GM12891 (cell line): ENCODE results near the gene OR2V2.
"Not testable (repeated sequence)": the region's sequence is repeated elsewhere in the genome, so short reads cannot be mapped to it uniquely, and the experiment has no call there.

Experiments
- DNase-seq: peaks from one replicate; pipeline ENCODE4 v3.0.0; 2011; ENCODE audit warnings: low spot score; ENCODE audit not compliant: insufficient read length
- FAIRE-seq: peaks from 2 replicates; lab custom pipeline; 2011; peaks lifted over from hg19 to GRCh38; lab: Jason Lieb, UNC
- PAX5 ChIP-seq: IDR thresholded peaks from 2 replicates; pipeline ENCODE4 v1.6.1; 2011; ENCODE audit warnings: low read length, moderate library complexity, mild to moderate bottlenecking; ENCODE audit not compliant: insufficient read depth, severe bottlenecking
- POLR2A ChIP-seq: IDR thresholded peaks from 2 replicates; pipeline ENCODE4 v1.6.1; 2011; ENCODE audit warnings: low read depth, low read length, control low read depth
- POLR2AphosphoS5 ChIP-seq: IDR thresholded peaks from 2 replicates; pipeline ENCODE4 v1.6.1; 2011; ENCODE audit warnings: low read depth, low read length, control low read depth
- POU2F2 ChIP-seq: IDR thresholded peaks from 2 replicates; pipeline ENCODE4 v1.6.1; 2011; ENCODE audit warnings: low read depth, mild to moderate bottlenecking, control low read depth, low read length, moderate library complexity
- SPI1 ChIP-seq: IDR thresholded peaks from 2 replicates; pipeline ENCODE4 v1.6.1; 2011; ENCODE audit warnings: low read depth, low read length, control low read depth
- TAF1 ChIP-seq: IDR thresholded peaks from 2 replicates; pipeline ENCODE4 v1.6.1; 2011; ENCODE audit warnings: low read depth, low read length, control low read depth

Gene OR2V2

GRCh38 chr5:181105391-181106025 lies 41.9 kb upstream of the OR2V2 start:
- FAIRE-seq (peak; percentile 35), DNase-seq (no peak)
- peak; percentile 93 for TF ChIP-seq SPI1
- TF ChIP-seq TAF1, result no peak
- no peak for TF ChIP-seq POLR2A
- no peak for TF ChIP-seq POLR2AphosphoS5
- TF ChIP-seq POU2F2, result no peak
- TF ChIP-seq PAX5, result no peak

DNA sequence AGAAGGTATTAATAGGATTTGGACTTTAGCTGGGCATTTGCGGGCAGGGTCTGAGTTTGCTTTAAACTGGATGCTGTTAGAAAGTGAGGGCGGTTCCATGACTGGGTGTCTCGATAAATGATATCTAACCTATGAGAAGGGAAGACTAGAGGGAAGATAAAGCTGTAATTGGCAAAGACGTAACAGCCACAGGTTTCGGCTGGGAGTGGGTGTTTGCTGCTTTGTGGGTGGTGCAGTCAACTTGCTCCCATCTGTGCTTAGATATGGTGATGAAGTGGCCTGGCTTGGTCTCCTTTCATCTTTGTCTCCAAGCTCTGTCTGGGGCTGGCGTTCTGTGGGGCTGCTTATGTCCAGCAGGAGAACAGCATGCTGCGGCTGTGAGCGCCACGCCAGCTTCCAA lies 39.7 kb upstream of the OR2V2 start:
- no peak for DNase-seq
- TF ChIP-seq POU2F2, result no peak
- no peak for TF ChIP-seq TAF1
- FAIRE-seq, result no peak

DNA sequence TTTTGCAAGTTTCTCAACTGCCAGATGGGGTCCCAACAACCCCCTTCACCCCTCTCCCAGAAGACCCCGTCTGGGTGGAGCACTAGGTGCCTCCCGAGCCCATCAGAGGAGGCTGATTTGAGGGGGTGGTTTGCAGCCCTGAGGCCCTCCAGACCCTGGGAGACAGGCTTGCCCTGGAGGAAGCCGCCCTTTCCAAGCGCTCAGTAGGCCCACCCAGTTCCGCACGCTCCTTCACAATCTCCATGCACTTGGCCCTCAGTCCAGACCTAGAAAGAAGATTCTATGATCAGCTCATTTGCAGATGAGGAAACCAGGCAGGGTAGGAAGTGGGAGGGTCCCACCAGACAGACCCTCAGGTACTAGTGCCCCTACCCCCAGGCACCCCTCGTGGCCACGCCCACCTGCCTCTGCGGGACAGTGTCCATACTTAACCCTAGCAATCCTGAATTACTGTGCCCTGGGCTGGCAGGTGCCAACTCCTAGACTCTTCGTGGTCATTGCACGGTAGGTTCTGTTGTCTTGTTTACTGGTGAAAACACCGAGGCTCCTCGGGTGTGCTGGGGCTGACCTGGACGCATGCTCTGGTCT lies 38.7 kb upstream of the OR2V2 start:
- no peak for FAIRE-seq
- DNase-seq, result no peak
- TF ChIP-seq SPI1 (no peak), POLR2A (no peak), PAX5 (no peak), POLR2AphosphoS5 (no peak), TAF1 (no peak), POU2F2 (no peak)

DNA sequence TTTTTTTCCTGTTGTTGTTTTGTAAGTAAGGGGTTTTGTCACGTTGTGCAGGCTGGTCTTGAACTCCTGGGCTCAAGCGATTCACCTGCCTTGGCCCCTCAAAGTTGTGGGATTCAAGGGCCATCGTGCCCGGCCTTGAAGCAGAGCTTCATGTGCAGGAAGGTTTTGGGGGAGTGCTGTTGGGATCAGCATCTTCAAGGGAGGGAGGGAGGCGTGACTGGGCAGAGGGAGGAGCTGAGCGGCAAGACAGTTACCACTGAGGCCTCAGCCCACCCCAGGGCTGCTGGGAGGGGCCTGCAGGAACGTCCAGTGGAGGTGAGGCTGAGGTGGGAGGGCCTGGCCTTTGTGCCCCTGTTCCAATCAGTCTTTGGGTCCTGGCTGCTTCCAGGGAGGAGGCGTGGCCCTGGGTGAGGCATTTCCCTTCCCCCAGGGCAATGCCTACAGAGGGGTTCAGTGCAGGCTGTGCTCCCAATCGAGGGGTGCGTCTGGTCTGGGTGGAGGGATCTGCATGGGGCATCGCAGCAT lies 37.8 kb upstream of the OR2V2 start:
- FAIRE-seq (no peak), DNase-seq (no peak)
- TF ChIP-seq POU2F2 (no peak), PAX5 (no peak), SPI1 (no peak), POLR2A (no peak), POLR2AphosphoS5 (no peak), TAF1 (no peak)

- DNase-seq (no peak), FAIRE-seq (no peak)
- no peak for TF ChIP-seq TAF1
- no peak for TF ChIP-seq POLR2A
Observed at GRCh38 chr5:181111010-181111409, 36.4 kb upstream of the OR2V2 start.

GRCh38 chr5:181112476-181112875 lies 34.9 kb upstream of the OR2V2 start:
- no peak for DNase-seq
- TF ChIP-seq POU2F2 (no peak), SPI1 (no peak), POLR2AphosphoS5 (no peak), PAX5 (no peak)

DNA sequence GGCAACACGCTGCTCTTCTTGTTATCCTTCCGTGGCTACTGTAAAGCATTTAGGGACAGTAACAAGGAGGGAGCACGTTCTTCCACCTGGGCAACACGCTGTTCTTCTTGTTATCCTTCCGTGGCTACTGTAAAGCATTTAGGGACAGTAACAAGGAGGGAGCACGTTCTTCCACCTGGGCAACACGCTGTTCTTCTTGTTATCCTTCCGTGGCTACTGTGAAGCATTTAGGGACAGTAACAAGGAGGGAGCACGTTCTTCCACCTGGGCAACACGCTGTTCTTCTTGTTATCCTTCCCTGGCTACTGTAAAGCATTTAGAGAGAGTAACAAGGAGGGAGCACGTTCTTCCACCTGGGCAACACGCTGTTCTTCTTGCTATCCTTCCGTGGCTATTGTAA lies 33.8 kb upstream of the OR2V2 start:
- not testable (repeated sequence) for FAIRE-seq, DNase-seq

More at GRCh38 chr5:181112476-181112875, 34.9 kb upstream of the OR2V2 start:
- FAIRE-seq, result no peak

DNA sequence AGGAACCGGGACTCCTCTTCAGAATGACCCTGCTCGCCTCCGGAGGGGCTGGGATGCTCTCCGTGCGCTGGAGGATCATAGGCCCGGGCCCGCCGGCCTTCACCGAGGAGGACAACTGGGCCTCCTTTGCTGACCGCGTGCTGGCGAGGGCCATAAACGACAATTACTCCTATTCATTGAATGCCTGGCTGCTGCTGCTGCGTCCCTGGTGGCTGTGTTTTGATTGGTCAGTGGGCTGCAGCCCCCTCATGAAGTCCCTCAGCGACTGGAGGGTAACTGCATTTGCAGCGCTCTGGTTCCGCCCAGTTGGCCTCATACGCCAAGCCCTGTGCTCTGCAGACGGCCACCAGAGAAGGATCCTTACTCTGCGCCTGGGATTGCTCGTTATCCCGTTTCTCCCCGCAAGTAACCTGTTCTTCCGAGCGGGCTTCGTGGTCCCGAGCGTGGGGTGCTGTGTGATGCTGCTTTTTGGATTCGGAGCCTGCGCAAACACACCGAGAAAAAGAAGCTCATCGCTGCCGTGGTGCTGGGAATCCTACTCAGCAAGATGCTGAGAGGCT lies 33.0 kb upstream of the OR2V2 start:
- no peak for TF ChIP-seq TAF1
- no peak for TF ChIP-seq POLR2AphosphoS5
- TF ChIP-seq PAX5, result no peak
- TF ChIP-seq POU2F2, result no peak
- TF ChIP-seq SPI1, result no peak
- TF ChIP-seq POLR2A, result no peak
- DNase-seq (no peak), FAIRE-seq (no peak)

- no peak for FAIRE-seq
- no peak for DNase-seq
- no peak for TF ChIP-seq POLR2AphosphoS5
- TF ChIP-seq POU2F2, result no peak
- no peak for TF ChIP-seq TAF1
- no peak for TF ChIP-seq POLR2A
- no peak for TF ChIP-seq PAX5
- TF ChIP-seq SPI1, result no peak
Observed at GRCh38 chr5:181114844-181115778, 32.3 kb upstream of the OR2V2 start.

GRCh38 chr5:181118369-181118768 lies 29.0 kb upstream of the OR2V2 start:
- DNase-seq (no peak), FAIRE-seq (no peak)
- TF ChIP-seq POLR2AphosphoS5 (no peak), SPI1 (no peak), TAF1 (no peak), PAX5 (no peak)
